HepG2 (cell line): ENCODE results near the gene MYLK3. TPM values are rescaled to one million over a fixed set of nuclear protein-coding genes. Genes with fewer than 3 reads are reported as not detected.

Experiments
- HES4 ChIP-seq: sonication (generic); formaldehyde crosslinking; IDR thresholded peaks from 2 replicates; pipeline ENCODE4 v1.9.0; 2021; ENCODE audit warnings: mild to moderate bottlenecking, missing genetic modification reagents, borderline replicate concordance
- IKZF4 ChIP-seq: sonication (generic); formaldehyde crosslinking; IDR thresholded peaks from 2 replicates; pipeline ENCODE4 v1.5.1; 2020; ENCODE audit warnings: borderline replicate concordance, mild to moderate bottlenecking, low read depth, missing genetic modification reagents; ENCODE audit errors: not compliant biosample characterization
- NFE2L2 ChIP-seq: fragments of 150-350 bp; IDR thresholded peaks from 2 replicates; pipeline ENCODE4 v1.6.1; 2014; ENCODE audit warnings: low read length
- SKI ChIP-seq: fragments of 450-650 bp; IDR thresholded peaks from one replicate; pipeline ENCODE4 v1.6.1; 2018; ENCODE audit warnings: mild to moderate bottlenecking; ENCODE audit not compliant: partially characterized antibody
- ZBTB3 ChIP-seq: sonication (generic); formaldehyde crosslinking; IDR thresholded peaks from 2 replicates; pipeline ENCODE4 v1.4.0; 2020; ENCODE audit warnings: low read depth, mild to moderate bottlenecking, moderate library complexity, missing genetic modification reagents, borderline replicate concordance
- ZMYM3 ChIP-seq: sonication (generic); formaldehyde crosslinking; IDR thresholded peaks from 2 replicates; pipeline ENCODE4 v1.5.1; 2020; ENCODE audit warnings: mild to moderate bottlenecking, missing genetic modification reagents
- ZNF160 ChIP-seq: sonication (generic); formaldehyde crosslinking; IDR thresholded peaks from 2 replicates; pipeline ENCODE4 v1.8.0; 2022; ENCODE audit warnings: mild to moderate bottlenecking, inconsistent platforms, missing genetic modification reagents
- ZNF20 ChIP-seq: sonication (generic); formaldehyde crosslinking; IDR thresholded peaks from 2 replicates; pipeline ENCODE4 v1.4.0; 2020; ENCODE audit warnings: mild to moderate bottlenecking, moderate library complexity, missing genetic modification reagents
- ZNF446 ChIP-seq: sonication (generic); formaldehyde crosslinking; IDR thresholded peaks from 2 replicates; pipeline ENCODE4 v1.5.0; 2020; ENCODE audit warnings: mild to moderate bottlenecking, missing genetic modification reagents
- polyA plus RNA-seq, 8 experiments: library from polyadenylated mRNA; depleted of rRNA in 3 of 8; stranded (reverse) in 7 of 8; unstranded in 1 of 8; fragments of >200 nt; fragmentation: Illumina TruSeq in 4 of 8; extraction: Trizol in 4 of 8; gene quantifications; 2 replicates each; pipeline versions ENCODE4 v1.2.1 to v1.2.3, GENCODE V29; 2011 to 2016; ENCODE audit warnings: low read depth in 4 of 8, missing spikeins in 1 of 8, mixed read lengths in 1 of 8; ENCODE audit not compliant: insufficient read depth in 1 of 8
- total RNA-seq, 5 experiments: library from RNA; depleted of rRNA; stranded (reverse); fragments of >200 nt; fragmentation: Illumina TruSeq; extraction: Trizol; gene quantifications; 2 replicates each; pipeline ENCODE4 v1.2.3, GENCODE V29; 2016; ENCODE audit warnings: low read depth in 1 of 5
- TF ChIP-seq, protein P1 (sequence below), 2 experiments: fragments of 450-650 bp in 1 of 2; sonication (generic) in 1 of 2; formaldehyde crosslinking in 1 of 2; IDR thresholded peaks; 2 replicates each; pipeline versions ENCODE4 v1.6.1 to v1.8.0; 2016 to 2022; ENCODE audit warnings: antibody characterized with exemption in 1 of 2, mild to moderate bottlenecking in 1 of 2, missing genetic modification reagents in 1 of 2
- TF ChIP-seq, protein P2 (sequence below): sonication (generic); formaldehyde crosslinking; IDR thresholded peaks from 2 replicates; pipeline ENCODE4 v1.5.1; 2020; ENCODE audit warnings: missing genetic modification reagents, mild to moderate bottlenecking, borderline replicate concordance
- TF ChIP-seq, protein P3 (sequence below): sonication (generic); formaldehyde crosslinking; IDR thresholded peaks from 2 replicates; pipeline ENCODE4 v1.4.0; 2020; ENCODE audit warnings: mild to moderate bottlenecking, missing genetic modification reagents, borderline replicate concordance

MYLK3 gene
- total and polyA plus RNA-seq, 2 of the 13 experiments (the other 11 are each of a cell fraction or from before 2014, with no cell fraction given) = 0.04 to 0.18 TPM

DNA sequence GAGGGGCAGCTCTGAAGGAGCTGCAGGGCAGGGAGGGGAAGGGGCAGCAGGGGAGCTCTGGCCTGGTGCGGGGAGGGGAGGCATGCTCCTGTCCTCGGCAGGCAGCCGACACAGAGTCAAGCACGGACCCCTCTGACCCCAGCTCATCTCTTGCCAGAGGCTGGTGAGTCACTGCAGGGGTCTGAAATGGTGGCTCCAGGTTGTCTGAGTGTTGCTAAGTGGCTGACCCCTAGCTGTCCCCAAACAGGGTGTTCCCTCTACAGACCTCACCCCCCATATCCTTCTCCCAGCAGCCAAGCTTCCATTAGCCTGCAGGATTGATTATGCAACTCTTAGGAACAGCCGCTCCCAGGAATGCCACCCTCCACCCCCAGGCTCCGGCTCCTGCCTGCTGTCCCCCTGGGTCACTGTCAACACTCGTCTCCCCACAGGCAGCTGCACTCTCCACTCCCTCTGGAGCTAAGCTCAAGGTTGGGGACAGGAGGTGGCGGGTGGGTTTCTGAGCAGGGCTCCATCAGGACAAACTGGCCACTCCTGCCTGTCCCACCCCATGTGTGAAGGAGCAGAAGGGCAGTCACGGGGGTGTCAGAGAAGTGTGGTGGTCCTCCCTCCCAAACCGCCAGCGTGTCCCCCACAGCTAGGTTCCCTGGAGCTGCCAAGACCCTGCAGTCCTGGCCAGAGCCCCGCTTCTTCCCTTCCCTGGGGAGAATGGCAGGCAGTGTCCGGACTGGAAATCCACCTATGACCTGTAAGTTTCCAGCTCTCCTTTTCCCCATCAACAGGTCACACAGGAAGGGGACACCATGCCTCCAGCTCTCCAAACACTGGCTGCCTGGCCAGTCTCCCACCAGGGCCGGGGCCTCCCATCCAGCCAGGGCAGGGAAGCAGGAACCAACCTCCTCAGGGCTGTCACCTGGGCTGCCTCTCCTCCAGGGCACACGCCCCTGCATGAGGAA, 1.0 kb downstream of the MYLK3 start (continued):
- TF ChIP-seq, protein P1, sequence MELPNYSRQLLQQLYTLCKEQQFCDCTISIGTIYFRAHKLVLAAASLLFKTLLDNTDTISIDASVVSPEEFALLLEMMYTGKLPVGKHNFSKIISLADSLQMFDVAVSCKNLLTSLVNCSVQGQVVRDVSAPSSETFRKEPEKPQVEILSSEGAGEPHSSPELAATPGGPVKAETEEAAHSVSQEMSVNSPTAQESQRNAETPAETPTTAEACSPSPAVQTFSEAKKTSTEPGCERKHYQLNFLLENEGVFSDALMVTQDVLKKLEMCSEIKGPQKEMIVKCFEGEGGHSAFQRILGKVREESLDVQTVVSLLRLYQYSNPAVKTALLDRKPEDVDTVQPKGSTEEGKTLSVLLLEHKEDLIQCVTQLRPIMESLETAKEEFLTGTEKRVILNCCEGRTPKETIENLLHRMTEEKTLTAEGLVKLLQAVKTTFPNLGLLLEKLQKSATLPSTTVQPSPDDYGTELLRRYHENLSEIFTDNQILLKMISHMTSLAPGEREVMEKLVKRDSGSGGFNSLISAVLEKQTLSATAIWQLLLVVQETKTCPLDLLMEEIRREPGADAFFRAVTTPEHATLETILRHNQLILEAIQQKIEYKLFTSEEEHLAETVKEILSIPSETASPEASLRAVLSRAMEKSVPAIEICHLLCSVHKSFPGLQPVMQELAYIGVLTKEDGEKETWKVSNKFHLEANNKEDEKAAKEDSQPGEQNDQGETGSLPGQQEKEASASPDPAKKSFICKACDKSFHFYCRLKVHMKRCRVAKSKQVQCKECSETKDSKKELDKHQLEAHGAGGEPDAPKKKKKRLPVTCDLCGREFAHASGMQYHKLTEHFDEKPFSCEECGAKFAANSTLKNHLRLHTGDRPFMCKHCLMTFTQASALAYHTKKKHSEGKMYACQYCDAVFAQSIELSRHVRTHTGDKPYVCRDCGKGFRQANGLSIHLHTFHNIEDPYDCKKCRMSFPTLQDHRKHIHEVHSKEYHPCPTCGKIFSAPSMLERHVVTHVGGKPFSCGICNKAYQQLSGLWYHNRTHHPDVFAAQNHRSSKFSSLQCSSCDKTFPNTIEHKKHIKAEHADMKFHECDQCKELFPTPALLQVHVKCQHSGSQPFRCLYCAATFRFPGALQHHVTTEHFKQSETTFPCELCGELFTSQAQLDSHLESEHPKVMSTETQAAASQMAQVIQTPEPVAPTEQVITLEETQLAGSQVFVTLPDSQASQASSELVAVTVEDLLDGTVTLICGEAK (IDR thresholded peaks at IDR 0.05) = no peak
- TF ChIP-seq, protein P1 (CRISPR knock-in tag; IDR thresholded peaks at IDR 0.05) = no peak; the same call in 1 of the 2 replicates
- TF ChIP-seq ZMYM3 = peak; percentile 68
- TF ChIP-seq SKI = no peak
- TF ChIP-seq, protein P2, sequence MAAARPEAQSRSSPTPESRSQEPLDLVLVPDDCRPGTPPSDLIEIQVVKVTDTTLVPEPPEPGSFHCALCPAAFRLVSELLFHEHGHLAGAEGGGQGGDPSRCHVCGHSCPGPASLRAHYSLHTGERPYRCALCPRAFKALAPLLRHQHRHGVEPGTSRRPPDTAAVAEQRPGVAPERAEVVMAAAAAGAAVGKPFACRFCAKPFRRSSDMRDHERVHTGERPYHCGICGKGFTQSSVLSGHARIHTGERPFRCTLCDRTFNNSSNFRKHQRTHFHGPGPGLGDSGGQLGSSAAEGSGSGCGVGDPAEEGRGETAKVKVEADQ = no peak
- TF ChIP-seq, protein P3, sequence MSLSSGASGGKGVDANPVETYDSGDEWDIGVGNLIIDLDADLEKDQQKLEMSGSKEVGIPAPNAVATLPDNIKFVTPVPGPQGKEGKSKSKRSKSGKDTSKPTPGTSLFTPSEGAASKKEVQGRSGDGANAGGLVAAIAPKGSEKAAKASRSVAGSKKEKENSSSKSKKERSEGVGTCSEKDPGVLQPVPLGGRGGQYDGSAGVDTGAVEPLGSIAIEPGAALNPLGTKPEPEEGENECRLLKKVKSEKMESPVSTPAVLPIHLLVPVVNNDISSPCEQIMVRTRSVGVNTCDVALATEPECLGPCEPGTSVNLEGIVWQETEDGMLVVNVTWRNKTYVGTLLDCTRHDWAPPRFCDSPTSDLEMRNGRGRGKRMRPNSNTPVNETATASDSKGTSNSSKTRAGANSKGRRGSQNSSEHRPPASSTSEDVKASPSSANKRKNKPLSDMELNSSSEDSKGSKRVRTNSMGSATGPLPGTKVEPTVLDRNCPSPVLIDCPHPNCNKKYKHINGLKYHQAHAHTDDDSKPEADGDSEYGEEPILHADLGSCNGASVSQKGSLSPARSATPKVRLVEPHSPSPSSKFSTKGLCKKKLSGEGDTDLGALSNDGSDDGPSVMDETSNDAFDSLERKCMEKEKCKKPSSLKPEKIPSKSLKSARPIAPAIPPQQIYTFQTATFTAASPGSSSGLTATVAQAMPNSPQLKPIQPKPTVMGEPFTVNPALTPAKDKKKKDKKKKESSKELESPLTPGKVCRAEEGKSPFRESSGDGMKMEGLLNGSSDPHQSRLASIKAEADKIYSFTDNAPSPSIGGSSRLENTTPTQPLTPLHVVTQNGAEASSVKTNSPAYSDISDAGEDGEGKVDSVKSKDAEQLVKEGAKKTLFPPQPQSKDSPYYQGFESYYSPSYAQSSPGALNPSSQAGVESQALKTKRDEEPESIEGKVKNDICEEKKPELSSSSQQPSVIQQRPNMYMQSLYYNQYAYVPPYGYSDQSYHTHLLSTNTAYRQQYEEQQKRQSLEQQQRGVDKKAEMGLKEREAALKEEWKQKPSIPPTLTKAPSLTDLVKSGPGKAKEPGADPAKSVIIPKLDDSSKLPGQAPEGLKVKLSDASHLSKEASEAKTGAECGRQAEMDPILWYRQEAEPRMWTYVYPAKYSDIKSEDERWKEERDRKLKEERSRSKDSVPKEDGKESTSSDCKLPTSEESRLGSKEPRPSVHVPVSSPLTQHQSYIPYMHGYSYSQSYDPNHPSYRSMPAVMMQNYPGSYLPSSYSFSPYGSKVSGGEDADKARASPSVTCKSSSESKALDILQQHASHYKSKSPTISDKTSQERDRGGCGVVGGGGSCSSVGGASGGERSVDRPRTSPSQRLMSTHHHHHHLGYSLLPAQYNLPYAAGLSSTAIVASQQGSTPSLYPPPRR (CRISPR knock-in tag) = peak; percentile 43; the same call in 1 of the 2 replicates
- TF ChIP-seq ZNF160 = no peak
- TF ChIP-seq ZNF446 = no peak
- no peak for TF ChIP-seq IKZF4 (CRISPR knock-in tag)
- no peak for TF ChIP-seq ZNF20
- TF ChIP-seq ZBTB3 (CRISPR knock-in tag) = no peak
- no peak for TF ChIP-seq HES4
- TF ChIP-seq NFE2L2 = no peak
